Astrocyte (in vitro differentiated cells and primary cell): ENCODE results near the gene NFATC1. TPM values are rescaled to one million over a fixed set of nuclear protein-coding genes. Genes with fewer than 3 reads are reported as not detected.

Experiments used
- DNase-seq: peaks from one replicate; pipeline ENCODE4 v3.0.0-alpha.2; 2010; ENCODE audit warnings: low read depth
- FAIRE-seq: peaks from 2 replicates; lab custom pipeline; 2011; peaks lifted over from hg19 to GRCh38; lab: Jason Lieb, UNC
- H2AFZ ChIP-seq: 2 replicates; pipeline ENCODE4 v1.6.0; 2012; ENCODE audit warnings: low read depth, low read length, inconsistent platforms
- H3K27ac ChIP-seq: 2 replicates; pipeline ENCODE4 v1.5.1; 2011; ENCODE audit warnings: low read depth, low read length, inconsistent platforms
- H3K27me3 ChIP-seq: 2 replicates; pipeline ENCODE4 v1.6.0; 2011; ENCODE audit warnings: low read length, inconsistent platforms; ENCODE audit not compliant: insufficient read depth
- H3K36me3 ChIP-seq: 2 replicates; pipeline ENCODE4 v1.5.1; 2011; ENCODE audit warnings: low read length, inconsistent platforms; ENCODE audit not compliant: insufficient read depth
- H3K4me1 ChIP-seq: 2 replicates; pipeline ENCODE4 v1.5.1; 2011; ENCODE audit warnings: low read length, inconsistent platforms; ENCODE audit not compliant: insufficient read depth
- H3K4me2 ChIP-seq: 2 replicates; pipeline ENCODE4 v1.6.0; 2012; ENCODE audit warnings: low read length, inconsistent platforms
- H3K4me3 ChIP-seq: 2 replicates; pipeline ENCODE4 v1.5.1; 2011; ENCODE audit warnings: low read depth, mild to moderate bottlenecking, low read length, inconsistent platforms; ENCODE audit not compliant: insufficient read depth
- H3K79me2 ChIP-seq: 2 replicates; pipeline ENCODE4 v1.6.0; 2012; ENCODE audit warnings: mild to moderate bottlenecking, low read length, inconsistent platforms; ENCODE audit not compliant: insufficient read depth
- H3K9ac ChIP-seq: 2 replicates; pipeline ENCODE4 v1.6.0; 2012; ENCODE audit warnings: mild to moderate bottlenecking, low read length, inconsistent platforms
- H3K9me3 ChIP-seq: 2 replicates; pipeline ENCODE4 v1.5.1; 2012; ENCODE audit warnings: low read depth, mild to moderate bottlenecking, low read length, inconsistent platforms; ENCODE audit not compliant: insufficient read depth
- H4K20me1 ChIP-seq: 2 replicates; pipeline ENCODE4 v1.6.0; 2012; ENCODE audit warnings: low read length, inconsistent platforms; ENCODE audit not compliant: insufficient read depth
- H3K27ac Mint-ChIP-seq: one replicate; pipeline ENCODE4 v1.8.0; 2021; ENCODE audit warnings: mild to moderate bottlenecking, mixed read lengths; ENCODE audit not compliant: unreplicated experiment
- H3K27me3 Mint-ChIP-seq: one replicate; pipeline ENCODE4 v1.8.0; 2021; ENCODE audit warnings: low read depth, mixed read lengths; ENCODE audit not compliant: unreplicated experiment
- H3K36me3 Mint-ChIP-seq: one replicate; pipeline ENCODE4 v1.8.0; 2021; ENCODE audit warnings: low read depth, mixed read lengths; ENCODE audit not compliant: unreplicated experiment
- H3K4me1 Mint-ChIP-seq: one replicate; pipeline ENCODE4 v1.8.0; 2021; ENCODE audit warnings: low read depth, mixed read lengths; ENCODE audit not compliant: unreplicated experiment
- H3K4me3 Mint-ChIP-seq: one replicate; pipeline ENCODE4 v1.8.0; 2021; ENCODE audit warnings: mild to moderate bottlenecking, moderate library complexity, mixed read lengths; ENCODE audit not compliant: unreplicated experiment
- H3K9me3 Mint-ChIP-seq: one replicate; pipeline ENCODE4 v1.8.0; 2021; ENCODE audit warnings: mild to moderate bottlenecking, mixed read lengths; ENCODE audit not compliant: unreplicated experiment
- EZH2 ChIP-seq: IDR thresholded peaks from 2 replicates; pipeline ENCODE4 v1.6.1; 2012; ENCODE audit warnings: mild to moderate bottlenecking, low read length, inconsistent platforms; ENCODE audit not compliant: insufficient read depth
- total RNA-seq: library from RNA; stranded (reverse); gene quantifications from 2 replicates; pipeline ENCODE4 v1.2.1, GENCODE V29; 2021
- TF ChIP-seq, protein P1 (sequence below): IDR thresholded peaks from 2 replicates; pipeline ENCODE4 v1.5.1; 2011; ENCODE audit warnings: low read depth, mild to moderate bottlenecking, inconsistent platforms, low read length, moderate library complexity; ENCODE audit not compliant: insufficient read depth

The NFATC1 gene
- total RNA-seq, 1 donor from 2014 or later: 11.0 TPM

- H3K79me2 ChIP-seq: no peaks in the 10 kb centered on the region
- no peak overlapping the region for H2AFZ ChIP-seq
- DNase-seq: no peak
- FAIRE-seq: no peak
- H3K4me1 ChIP-seq: peaks cover under 1% of the 10 kb centered on the region
- H3K9me3 ChIP-seq: no peaks in the 10 kb centered on the region
- H3K9me3 Mint-ChIP-seq: no peaks in the 10 kb centered on the region
- H3K4me1 Mint-ChIP-seq: peaks cover 2% of the 10 kb centered on the region
- H3K4me3 Mint-ChIP-seq: no peak overlapping the region
- no peak overlapping the region for H3K4me2 ChIP-seq
- no peak overlapping the region for H3K27ac Mint-ChIP-seq
- no peak overlapping the region for H3K9ac ChIP-seq
- H3K36me3 Mint-ChIP-seq: peaks cover 3% of the 10 kb centered on the region
- H3K27ac ChIP-seq: no peak overlapping the region
- no peak overlapping the region for H3K4me3 ChIP-seq
- TF ChIP-seq EZH2: no peak
- TF ChIP-seq, protein P1, sequence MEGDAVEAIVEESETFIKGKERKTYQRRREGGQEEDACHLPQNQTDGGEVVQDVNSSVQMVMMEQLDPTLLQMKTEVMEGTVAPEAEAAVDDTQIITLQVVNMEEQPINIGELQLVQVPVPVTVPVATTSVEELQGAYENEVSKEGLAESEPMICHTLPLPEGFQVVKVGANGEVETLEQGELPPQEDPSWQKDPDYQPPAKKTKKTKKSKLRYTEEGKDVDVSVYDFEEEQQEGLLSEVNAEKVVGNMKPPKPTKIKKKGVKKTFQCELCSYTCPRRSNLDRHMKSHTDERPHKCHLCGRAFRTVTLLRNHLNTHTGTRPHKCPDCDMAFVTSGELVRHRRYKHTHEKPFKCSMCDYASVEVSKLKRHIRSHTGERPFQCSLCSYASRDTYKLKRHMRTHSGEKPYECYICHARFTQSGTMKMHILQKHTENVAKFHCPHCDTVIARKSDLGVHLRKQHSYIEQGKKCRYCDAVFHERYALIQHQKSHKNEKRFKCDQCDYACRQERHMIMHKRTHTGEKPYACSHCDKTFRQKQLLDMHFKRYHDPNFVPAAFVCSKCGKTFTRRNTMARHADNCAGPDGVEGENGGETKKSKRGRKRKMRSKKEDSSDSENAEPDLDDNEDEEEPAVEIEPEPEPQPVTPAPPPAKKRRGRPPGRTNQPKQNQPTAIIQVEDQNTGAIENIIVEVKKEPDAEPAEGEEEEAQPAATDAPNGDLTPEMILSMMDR: no peak
- H3K36me3 ChIP-seq: no peaks in the 10 kb centered on the region
- peaks cover 8% of the 10 kb centered on the region for H3K27me3 ChIP-seq
- H3K27me3 Mint-ChIP-seq: peaks cover 11% of the 10 kb centered on the region
- H4K20me1 ChIP-seq: no peaks in the 10 kb centered on the region
These were observed 117.0 kb downstream of the NFATC1 start for GRCh38 chr18:79512461-79513380.

DNA sequence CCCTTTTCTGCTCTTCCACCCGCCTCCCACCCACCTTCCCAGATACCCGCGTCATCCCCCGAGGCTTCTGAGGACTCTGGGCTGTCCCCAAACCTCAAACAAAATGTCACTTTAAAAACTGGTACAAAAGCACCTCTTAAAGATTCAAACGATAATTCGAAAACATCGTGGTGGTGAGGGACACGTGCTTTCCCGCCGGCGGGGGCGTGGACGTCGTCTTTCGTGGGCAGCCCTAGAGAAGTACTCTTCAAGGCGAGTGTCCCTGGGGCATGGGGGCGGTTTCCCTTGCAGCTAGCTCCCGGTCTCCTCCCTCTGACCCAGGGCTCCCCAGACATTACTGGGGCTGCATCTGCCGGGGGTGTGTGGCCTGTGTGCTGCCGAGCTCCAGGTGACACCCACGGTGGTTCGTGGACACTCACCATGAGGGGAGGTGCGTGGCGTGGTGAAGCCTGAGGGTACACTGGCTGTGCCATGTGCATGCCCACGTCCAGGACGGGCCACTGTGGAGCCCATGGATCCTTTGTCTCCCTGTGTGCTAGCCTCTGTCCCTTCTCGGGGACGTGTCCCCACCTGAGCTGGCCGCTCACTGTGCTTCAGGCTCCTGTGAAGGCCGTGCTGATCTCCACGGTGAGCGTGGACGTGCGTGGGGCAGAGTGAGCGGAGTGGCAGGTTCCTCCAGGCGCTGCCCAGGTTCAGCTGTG is 117.8 kb downstream of the NFATC1 start:
- no peak for TF ChIP-seq EZH2
- TF ChIP-seq, protein P1: no peak
- H3K27ac ChIP-seq: no peak overlapping the region
- H3K9ac ChIP-seq: no peak overlapping the region
- Mint-ChIP-seq H3K27me3 (peaks cover 7% of the 10 kb centered on the region), H3K9me3 (no peaks in the 10 kb centered on the region), H3K36me3 (peaks cover under 1% of the 10 kb centered on the region), H3K4me3 (no peak overlapping the region), H3K4me1 (no peaks in the 10 kb centered on the region), H3K27ac (no peak overlapping the region)
- H2AFZ ChIP-seq: no peak overlapping the region
- no peak for FAIRE-seq
- H3K4me2 ChIP-seq: no peak overlapping the region
- no peaks in the 10 kb centered on the region for H3K4me1 ChIP-seq
- peaks cover 4% of the 10 kb centered on the region for H3K27me3 ChIP-seq
- no peaks in the 10 kb centered on the region for H3K9me3 ChIP-seq
- DNase-seq: no peak
- H3K79me2 ChIP-seq: no peaks in the 10 kb centered on the region
- H3K36me3 ChIP-seq: no peaks in the 10 kb centered on the region
- H4K20me1 ChIP-seq: no peaks in the 10 kb centered on the region
- no peak overlapping the region for H3K4me3 ChIP-seq
